IMR-90 (cell line): ENCODE data around the gene CENPS. TPM values are rescaled to one million over a fixed set of nuclear protein-coding genes. Genes with fewer than 3 reads are reported as not detected.

Experiments used
- ATAC-seq: fragments of 200-7000 bp; cut with Tn5 transposase; 2 replicates; pipeline ENCODE4 v1.9.1; 2020; ENCODE audit warnings: low read depth, mild to moderate bottlenecking, moderate library complexity
- BruUV-seq: library from RNA; stranded (reverse); fragments of 400-500 nt; replicated peaks from 2 replicates; lab custom pipeline; 2021; lab: Mats Ljungman, UMichigan
- CTCF ChIA-PET: fragments of 300-600 bp; formaldehyde crosslinking; extraction: SDS; loops from one replicate; lab custom pipeline; 2021; ENCODE audit warnings: antibody characterized with exemption; lab: Yijun Ruan, JAX
- POLR2A ChIA-PET: fragments of 300-600 bp; sonication (Branson Sonifier 250); formaldehyde crosslinking; loops from one replicate; lab custom pipeline; 2022; ENCODE audit warnings: antibody characterized with exemption; ENCODE audit not compliant: unreplicated experiment; lab: Charles Lee
- DNase-seq: peaks from one replicate; pipeline ENCODE4 v3.0.0; 2013
- H2AFZ ChIP-seq: replicated peaks from 2 replicates; pipeline ENCODE3; 2013; ENCODE audit warnings: low read length, mild to moderate bottlenecking; ENCODE audit not compliant: poor library complexity
- H2AK5ac ChIP-seq: 2 replicates; pipeline ENCODE4 v1.6.1; 2013; ENCODE audit warnings: low read depth, low read length, inconsistent platforms
- H2AK9ac ChIP-seq: replicated peaks from 2 replicates; pipeline ENCODE3; 2013; ENCODE audit warnings: mild to moderate bottlenecking, low read depth, low read length, moderate library complexity; ENCODE audit not compliant: poor library complexity
- H2BK120ac ChIP-seq: 2 replicates; pipeline ENCODE4 v1.6.1; 2013; ENCODE audit warnings: low read depth, low read length, inconsistent platforms
- H2BK15ac ChIP-seq: 3 replicates; pipeline ENCODE4 v1.6.1; 2013; ENCODE audit warnings: low read depth, low read length, inconsistent platforms
- H2BK20ac ChIP-seq: 2 replicates; pipeline ENCODE4 v1.6.1; 2013; ENCODE audit warnings: low read depth, mild to moderate bottlenecking, inconsistent platforms, low read length, moderate library complexity
- H2BK5ac ChIP-seq: 2 replicates; pipeline ENCODE4 v1.6.1; 2013; ENCODE audit warnings: mild to moderate bottlenecking, low read depth, low read length, inconsistent platforms; ENCODE audit not compliant: poor library complexity, severe bottlenecking
- H3K14ac ChIP-seq: replicated peaks from 2 replicates; pipeline ENCODE4 v1.6.1; 2013; ENCODE audit warnings: low read depth, low read length, inconsistent platforms
- H3K18ac ChIP-seq: 2 replicates; pipeline ENCODE4 v1.6.1; 2013; ENCODE audit warnings: low read depth, low read length, control low read depth
- H3K23ac ChIP-seq: 2 replicates; pipeline ENCODE4 v1.6.1; 2013; ENCODE audit warnings: low read depth, low read length, inconsistent platforms
- H3K27ac ChIP-seq: 2 replicates; pipeline ENCODE4 v1.5.1; 2013; ENCODE audit warnings: mild to moderate bottlenecking, control low read depth, low read length; ENCODE audit not compliant: insufficient read depth
- H3K27me3 ChIP-seq: 2 replicates; pipeline ENCODE4 v1.6.1; 2013; ENCODE audit warnings: low read length; ENCODE audit not compliant: control insufficient read depth, insufficient read depth
- H3K36me3 ChIP-seq: 2 replicates; pipeline ENCODE4 v1.6.1; 2013; ENCODE audit warnings: low read length, mixed read lengths; ENCODE audit not compliant: control insufficient read depth, insufficient read depth
- H3K4ac ChIP-seq: 2 replicates; pipeline ENCODE4 v1.6.1; 2013; ENCODE audit warnings: low read depth, low read length, inconsistent platforms
- H3K4me1 ChIP-seq: 2 replicates; pipeline ENCODE4 v1.6.1; 2013; ENCODE audit warnings: low read length, mixed read lengths; ENCODE audit not compliant: control insufficient read depth, insufficient read depth
- H3K4me2 ChIP-seq: 2 replicates; pipeline ENCODE4 v1.6.1; 2013; ENCODE audit warnings: low read depth, mild to moderate bottlenecking, control low read depth, low read length, moderate library complexity
- H3K4me3 ChIP-seq: 2 replicates; pipeline ENCODE4 v1.5.1; 2013; ENCODE audit warnings: low read depth, mild to moderate bottlenecking, control low read depth, low read length, moderate library complexity; ENCODE audit not compliant: insufficient read depth
- H3K56ac ChIP-seq: 2 replicates; pipeline ENCODE4 v1.6.1; 2013; ENCODE audit warnings: low read length, inconsistent platforms; ENCODE audit not compliant: insufficient read depth; ENCODE audit errors: extremely low read depth
- H3K79me1 ChIP-seq, 2 experiments: 2 replicates each; pipeline ENCODE4 v1.6.1; 2013; ENCODE audit warnings: low read length in 2 of 2, inconsistent platforms in 1 of 2, low read depth in 1 of 2
- H3K9ac ChIP-seq: 2 replicates; pipeline ENCODE4 v1.6.1; 2013; ENCODE audit warnings: low read depth, low read length, control low read depth
- H3K9me1 ChIP-seq: 2 replicates; pipeline ENCODE4 v1.6.1; 2013; ENCODE audit warnings: low read length, inconsistent platforms; ENCODE audit not compliant: insufficient read depth
- H3K9me3 ChIP-seq: 2 replicates; pipeline ENCODE4 v1.6.1; 2013; ENCODE audit warnings: low read length; ENCODE audit not compliant: control insufficient read depth, insufficient read depth
- H4K20me1 ChIP-seq: 2 replicates; pipeline ENCODE4 v1.6.1; 2013; ENCODE audit warnings: low read length, inconsistent platforms; ENCODE audit not compliant: insufficient read depth
- H4K5ac ChIP-seq: 2 replicates; pipeline ENCODE4 v1.6.1; 2013; ENCODE audit warnings: mild to moderate bottlenecking, low read depth, low read length, control low read depth
- H4K8ac ChIP-seq, 2 experiments: 2 replicates each; pipeline ENCODE4 v1.6.1; 2013; ENCODE audit warnings: low read depth in 2 of 2, low read length in 2 of 2, control low read depth in 1 of 2, inconsistent platforms in 1 of 2
- H4K91ac ChIP-seq: 2 replicates; pipeline ENCODE4 v1.6.1; 2013; ENCODE audit warnings: low read depth, low read length, inconsistent platforms; ENCODE audit not compliant: insufficient read depth
- NFE2L2 ChIP-seq: fragments of 150-350 bp; IDR thresholded peaks from 2 replicates; pipeline ENCODE4 v1.6.1; 2016; ENCODE audit warnings: low read depth, mild to moderate bottlenecking, low read length
- RAD21 ChIP-seq: IDR thresholded peaks from 2 replicates; pipeline ENCODE4 v1.6.1; 2012; ENCODE audit warnings: low read length, improper control_type of control experiment
- WGBS, 2 experiments: methylation state at CpG; one replicate each; pipeline versions ENCODE4 v1.1.5 to v1.1.7; 2013; ENCODE audit warnings: missing lambda C conversion rate in 2 of 2; ENCODE audit not compliant: insufficient read length in 1 of 2; ENCODE audit errors: extremely low coverage in 2 of 2; 5-methylcytosine and 5-hydroxymethylcytosine counted together
- dilution Hi-C: fragments of 300-500 bp; cut with HindIII; formaldehyde crosslinking; loops from one replicate; pipeline ENCODE4 v1.14.3; 2018; ENCODE audit warnings: low sequenced_read_pairs; ENCODE audit not compliant: unreplicated experiment
- in situ Hi-C: fragments of 300-500 bp; cut with MboI; formaldehyde crosslinking; loops from 3 replicates; pipeline ENCODE4 v1.14.3; 2019; ENCODE audit warnings: low sequenced_read_pairs, inconsistent platforms, mixed read lengths
- intact Hi-C: fragments of 100-400 bp; cut with micrococcal nuclease; formaldehyde crosslinking; loops from 2 replicates; pipeline ENCODE4 v1.10.0; 2022
- polyA plus RNA-seq, 3 experiments: library from polyadenylated mRNA; depleted of rRNA; stranded (reverse); fragments of >200 nt; gene quantifications; 2 replicates each; pipeline ENCODE4 v1.2.3, GENCODE V29; 2012; ENCODE audit warnings: low replicate concordance in 1 of 3
- total RNA-seq: library from RNA; depleted of rRNA; stranded (reverse); fragments of >200 nt; gene quantifications from 2 replicates; pipeline ENCODE4 v1.2.3, GENCODE V29; 2012

CENPS gene
- total and polyA plus RNA-seq, 2 of the 4 experiments (the other 2 are of a cell fraction), result 9.9 to 12.3 TPM

DNA sequence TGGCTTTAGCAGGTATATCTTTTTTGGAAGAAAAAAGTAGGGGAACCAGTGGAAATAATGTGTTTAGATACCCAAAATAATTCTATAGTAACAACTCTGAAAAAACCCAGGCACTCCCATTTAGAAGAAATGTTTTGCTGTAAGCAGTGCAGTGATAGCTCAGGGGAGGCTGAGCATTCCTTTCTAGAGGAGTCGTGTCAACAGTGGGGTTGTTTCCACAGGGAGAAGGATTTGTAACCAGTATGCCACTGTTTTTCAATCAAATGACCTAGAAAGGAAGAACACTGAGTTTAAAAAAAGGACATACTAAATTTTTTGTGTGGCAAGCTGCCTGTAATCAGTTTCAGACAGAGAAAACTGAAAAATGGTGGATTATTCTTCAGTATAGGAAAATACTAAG is 29.0 kb upstream of the CENPS start:
- in situ Hi-C loops, result no loop called here
- no CpG with 5 or more reads among the region's 1 CpG for WGBS, 2 experiments
- Histone ChIP-seq H3K56ac (no peak overlapping the region), H3K4me3 (no peak overlapping the region), H3K27me3 (no peaks in the 10 kb centered on the region), H3K9ac (no peak overlapping the region), H4K8ac (no peak overlapping the region), H2AK9ac (no peak overlapping the region), H2BK5ac (no peak overlapping the region), H3K36me3 (peaks cover 23% of the 10 kb centered on the region), H4K5ac (no peak overlapping the region), H3K14ac (no peak overlapping the region), H3K79me1 (peaks cover 16 to 31% of the 10 kb centered on the region in 2 experiments), H2BK20ac (no peak overlapping the region), H2AK5ac (no peak overlapping the region), H3K23ac (no peak overlapping the region), H3K4me2 (peak overlapping the region; percentile 39), H2BK120ac (no peak overlapping the region), H2AFZ (no peak overlapping the region), H2BK15ac (no peak overlapping the region), H3K4me1 (peaks cover 6% of the 10 kb centered on the region), H3K9me1 (peaks cover 13% of the 10 kb centered on the region; the same call in 1 of the 2 replicates), H3K18ac (no peak overlapping the region), H4K20me1 (peaks cover 29% of the 10 kb centered on the region; the same call in 1 of the 2 replicates), H3K4ac (no peak overlapping the region), H3K27ac (peak overlapping the region; percentile 63; the same call in 1 of the 2 replicates), H4K91ac (no peak overlapping the region), H3K9me3 (no peaks in the 10 kb centered on the region)
- TF ChIP-seq RAD21 (peak; percentile 5; the same call in 1 of the 2 replicates), NFE2L2 (no peak)
- DNase-seq, result peak; percentile 76
- intact Hi-C loops, result no loop called here
- ChIA-PET CTCF (interaction anchor here (0.6 kb wide), 1 partner anchor 207 kb away, joined by 4 read pairs; no protein-coding TSS in a partner anchor), POLR2A (no interaction called here)
- dilution Hi-C loops, result no loop called here
- no TSS peak for BruUV-seq
- no peak for ATAC-seq
